Stomach (tissue), 4 donors: ENCODE measurements around the gene PLEKHM2.

Experiments used
- EP300 ChIP-seq: sonication (generic); formaldehyde crosslinking; IDR thresholded peaks from one replicate; pipeline ENCODE4 v1.6.1; 2017; ENCODE audit warnings: antibody characterized with exemption
- POLR2A ChIP-seq, 4 donors: fragments of 450-650 bp; IDR thresholded peaks; one replicate each; pipeline ENCODE4 v1.6.1; 2016; ENCODE audit warnings: antibody characterized with exemption in 4 of 4, control low read depth in 2 of 4, mild to moderate bottlenecking in 1 of 4, moderate library complexity in 1 of 4
- TF ChIP-seq, protein P1 (sequence below), 7 experiments: fragments of 450-650 bp in 4 of 7; fragments of 200-600 bp in 3 of 7; sonication (generic) in 3 of 7; IDR thresholded peaks; one replicate each; pipeline ENCODE4 v1.5.1; 2016 to 2019; ENCODE audit warnings: antibody characterized with exemption in 7 of 7, control low read depth in 2 of 7, mild to moderate bottlenecking in 1 of 7

- TF ChIP-seq EP300 (no peak), POLR2A (IDR thresholded peaks at IDR 0.05) (no peak)
- TF ChIP-seq, protein P1, sequence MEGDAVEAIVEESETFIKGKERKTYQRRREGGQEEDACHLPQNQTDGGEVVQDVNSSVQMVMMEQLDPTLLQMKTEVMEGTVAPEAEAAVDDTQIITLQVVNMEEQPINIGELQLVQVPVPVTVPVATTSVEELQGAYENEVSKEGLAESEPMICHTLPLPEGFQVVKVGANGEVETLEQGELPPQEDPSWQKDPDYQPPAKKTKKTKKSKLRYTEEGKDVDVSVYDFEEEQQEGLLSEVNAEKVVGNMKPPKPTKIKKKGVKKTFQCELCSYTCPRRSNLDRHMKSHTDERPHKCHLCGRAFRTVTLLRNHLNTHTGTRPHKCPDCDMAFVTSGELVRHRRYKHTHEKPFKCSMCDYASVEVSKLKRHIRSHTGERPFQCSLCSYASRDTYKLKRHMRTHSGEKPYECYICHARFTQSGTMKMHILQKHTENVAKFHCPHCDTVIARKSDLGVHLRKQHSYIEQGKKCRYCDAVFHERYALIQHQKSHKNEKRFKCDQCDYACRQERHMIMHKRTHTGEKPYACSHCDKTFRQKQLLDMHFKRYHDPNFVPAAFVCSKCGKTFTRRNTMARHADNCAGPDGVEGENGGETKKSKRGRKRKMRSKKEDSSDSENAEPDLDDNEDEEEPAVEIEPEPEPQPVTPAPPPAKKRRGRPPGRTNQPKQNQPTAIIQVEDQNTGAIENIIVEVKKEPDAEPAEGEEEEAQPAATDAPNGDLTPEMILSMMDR (IDR thresholded peaks at IDR 0.05), result no peak
Observed at GRCh38 chr1:15739259-15739658, 55.1 kb downstream of the PLEKHM2 start.
